CD4-positive, alpha-beta T cell (primary cell): ENCODE measurements around the gene NUP214. TPM values are rescaled to one million over a fixed set of nuclear protein-coding genes. Genes with fewer than 3 reads are reported as not detected.

Experiments
- ATAC-seq: fragments of 200-7000 bp; cut with Tn5 transposase; one replicate; pipeline ENCODE4 v1.10.0; 2022; ENCODE audit warnings: mild to moderate bottlenecking; ENCODE audit not compliant: poor library complexity
- CTCF ChIA-PET: fragments of 350-600 bp; sonication (Branson Sonifier 250); formaldehyde crosslinking; loops from one replicate; lab custom pipeline; 2021; ENCODE audit warnings: antibody characterized with exemption, inconsistent platforms; lab: Charles Lee
- POLR2A ChIA-PET: fragments of 350-600 bp; sonication (Branson Sonifier 250); formaldehyde crosslinking; loops from one replicate; lab custom pipeline; 2021; ENCODE audit warnings: antibody characterized with exemption, inconsistent platforms; lab: Charles Lee
- DNase-seq, 14 experiments: peaks; one replicate each; pipeline ENCODE4 v3.0.0-alpha.2; 2013 to 2020; ENCODE audit warnings: mixed read lengths in 2 of 14
- H3K27ac ChIP-seq, 2 donors: one replicate each; pipeline versions ENCODE4 v1.5.1 to v1.7.0; 2013; ENCODE audit warnings: low read length in 2 of 2, low read depth in 1 of 2, mild to moderate bottlenecking in 1 of 2
- H3K27me3 ChIP-seq, 2 experiments: 1 replicate in 1 of 2; 2 replicates in 1 of 2; pipeline versions ENCODE4 v1.6.1 to v1.7.0; 2013; ENCODE audit warnings: low read length in 2 of 2, control low read depth in 1 of 2, mild to moderate bottlenecking in 1 of 2, moderate library complexity in 1 of 2; ENCODE audit not compliant: insufficient read depth in 2 of 2, control insufficient read depth in 1 of 2
- H3K36me3 ChIP-seq: one replicate; pipeline ENCODE4 v1.6.1; 2013; ENCODE audit warnings: low read length, control low read depth; ENCODE audit not compliant: insufficient read depth
- H3K4me1 ChIP-seq: one replicate; pipeline ENCODE4 v1.6.1; 2013; ENCODE audit warnings: low read length, control low read depth; ENCODE audit not compliant: insufficient read depth
- H3K4me3 ChIP-seq: one replicate; pipeline ENCODE4 v1.5.1; 2013; ENCODE audit warnings: mild to moderate bottlenecking, low read length, moderate library complexity
- H3K9me3 ChIP-seq, 2 experiments: 1 replicate in 1 of 2; 2 replicates in 1 of 2; pipeline versions ENCODE4 v1.6.1 to v1.7.0; 2013; ENCODE audit warnings: low read length in 2 of 2, mild to moderate bottlenecking in 2 of 2, control low read depth in 1 of 2, moderate library complexity in 1 of 2; ENCODE audit not compliant: control insufficient read depth in 1 of 2, insufficient read depth in 1 of 2
- H3K27ac Mint-ChIP-seq: one replicate; pipeline ENCODE4 v1.8.0; 2020; ENCODE audit warnings: mixed read lengths
- H3K27me3 Mint-ChIP-seq: one replicate; pipeline ENCODE4 v1.8.0; 2021; ENCODE audit warnings: mixed read lengths
- H3K36me3 Mint-ChIP-seq: one replicate; pipeline ENCODE4 v1.8.0; 2021; ENCODE audit warnings: low read depth, mixed read lengths
- H3K4me1 Mint-ChIP-seq: one replicate; pipeline ENCODE4 v1.8.0; 2021; ENCODE audit warnings: low read depth, mixed read lengths
- H3K4me3 Mint-ChIP-seq: one replicate; pipeline ENCODE4 v1.8.0; 2020; ENCODE audit warnings: mild to moderate bottlenecking, mixed read lengths
- H3K9me3 Mint-ChIP-seq: one replicate; pipeline ENCODE4 v1.8.0; 2020; ENCODE audit warnings: mixed read lengths
- intact Hi-C, 2 experiments: fragments of 100-400 bp; cut with DNase I in 1 of 2; cut with micrococcal nuclease in 1 of 2; formaldehyde crosslinking; loops; one replicate each; pipeline versions ENCODE4 v1.15.1 to v1.9.0; 2023 to 2025; cut with DNase I, micrococcal nuclease
- total RNA-seq, 174 experiments: library from RNA in 2 of 174; stranded (reverse) in 2 of 174; gene quantifications; one replicate each; pipeline ENCODE4 v1.2.3 and lab custom pipeline; 2021 to 2026
- TF ChIP-seq, protein P1 (sequence below): fragments of 200-600 bp; IDR thresholded peaks from one replicate; pipeline ENCODE4 v1.8.0; 2022; ENCODE audit warnings: antibody characterized with exemption, mild to moderate bottlenecking

The NUP214 gene
- total RNA-seq, 2 experiments from 2014 or later, result 105 to 107 TPM

DNA sequence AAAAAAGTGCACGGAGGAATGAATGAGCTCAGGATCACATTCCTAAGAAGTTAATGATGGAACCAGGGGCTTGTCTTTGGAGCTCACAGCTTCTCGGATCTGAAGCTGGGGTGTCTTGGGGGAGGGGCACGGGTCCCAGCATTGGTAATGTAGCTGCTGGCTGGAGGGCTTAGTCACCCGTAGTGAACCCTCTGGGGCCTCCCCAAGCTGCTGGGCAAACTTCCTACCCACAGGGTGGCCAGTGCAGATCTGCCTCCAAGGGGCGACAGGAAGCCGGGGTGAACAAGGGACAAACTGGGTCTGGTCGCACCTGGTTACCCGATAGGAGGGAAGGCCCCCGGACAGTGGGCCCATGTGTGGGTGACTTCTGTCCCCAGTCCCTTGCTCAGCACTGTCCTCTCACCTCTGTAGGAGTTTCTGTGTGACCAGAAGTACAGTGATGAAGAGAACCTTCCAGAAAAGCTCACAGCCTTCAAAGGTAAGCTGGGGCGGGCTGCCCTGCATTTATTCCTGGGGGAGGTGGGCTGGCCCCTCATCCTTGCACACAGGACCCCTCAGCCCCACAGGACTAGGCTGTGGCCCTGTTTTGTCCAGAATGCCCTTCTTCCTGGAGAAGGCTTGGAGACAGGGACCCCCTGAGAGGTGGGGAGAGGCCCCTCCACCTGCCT lies 14.1 kb upstream of the NUP214 start:
- ATAC-seq, result no peak
- TF ChIP-seq, protein P1, sequence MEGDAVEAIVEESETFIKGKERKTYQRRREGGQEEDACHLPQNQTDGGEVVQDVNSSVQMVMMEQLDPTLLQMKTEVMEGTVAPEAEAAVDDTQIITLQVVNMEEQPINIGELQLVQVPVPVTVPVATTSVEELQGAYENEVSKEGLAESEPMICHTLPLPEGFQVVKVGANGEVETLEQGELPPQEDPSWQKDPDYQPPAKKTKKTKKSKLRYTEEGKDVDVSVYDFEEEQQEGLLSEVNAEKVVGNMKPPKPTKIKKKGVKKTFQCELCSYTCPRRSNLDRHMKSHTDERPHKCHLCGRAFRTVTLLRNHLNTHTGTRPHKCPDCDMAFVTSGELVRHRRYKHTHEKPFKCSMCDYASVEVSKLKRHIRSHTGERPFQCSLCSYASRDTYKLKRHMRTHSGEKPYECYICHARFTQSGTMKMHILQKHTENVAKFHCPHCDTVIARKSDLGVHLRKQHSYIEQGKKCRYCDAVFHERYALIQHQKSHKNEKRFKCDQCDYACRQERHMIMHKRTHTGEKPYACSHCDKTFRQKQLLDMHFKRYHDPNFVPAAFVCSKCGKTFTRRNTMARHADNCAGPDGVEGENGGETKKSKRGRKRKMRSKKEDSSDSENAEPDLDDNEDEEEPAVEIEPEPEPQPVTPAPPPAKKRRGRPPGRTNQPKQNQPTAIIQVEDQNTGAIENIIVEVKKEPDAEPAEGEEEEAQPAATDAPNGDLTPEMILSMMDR, result no peak
- Mint-ChIP-seq H3K4me1 (no peaks in the 10 kb centered on the region), H3K4me3 (no peak overlapping the region), H3K36me3 (no peaks in the 10 kb centered on the region), H3K27ac (no peak overlapping the region), H3K9me3 (no peaks in the 10 kb centered on the region), H3K27me3 (no peaks in the 10 kb centered on the region)
- Histone ChIP-seq H3K36me3 (no peaks in the 10 kb centered on the region), H3K4me3 (no peak overlapping the region), H3K4me1 (no peaks in the 10 kb centered on the region), H3K27ac (no peak overlapping the region), H3K27me3 (no peaks in the 10 kb centered on the region), H3K9me3 (no peaks in the 10 kb centered on the region)
- ChIA-PET POLR2A (no interaction called here), CTCF (no interaction called here)
- no peak for DNase-seq
- intact Hi-C loops, result no loop called here

DNA sequence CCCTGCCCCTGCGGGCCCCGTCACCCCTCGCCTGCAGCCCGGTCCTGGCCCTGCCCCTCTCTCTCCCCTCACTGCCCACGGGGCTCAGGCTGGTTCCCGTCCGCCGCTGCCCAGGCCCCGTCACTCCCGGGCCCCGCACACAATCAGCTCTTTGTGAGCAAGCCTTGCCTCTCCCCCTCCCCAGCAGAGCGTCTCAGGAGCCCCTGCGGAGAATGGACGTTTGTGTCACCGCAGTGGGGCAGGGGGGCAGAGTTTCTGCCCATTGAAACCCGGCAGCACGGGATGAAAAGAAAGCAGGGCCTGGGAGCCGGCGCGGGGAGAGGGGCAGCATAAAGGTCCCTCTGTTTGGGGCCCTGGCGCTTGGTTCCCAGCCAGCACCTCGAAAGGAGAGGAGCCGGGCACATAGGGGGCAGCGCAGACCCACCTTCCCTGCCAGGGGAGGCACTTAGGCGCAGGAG lies 13.5 kb upstream of the NUP214 start:
- TF ChIP-seq, protein P1, result no peak
- H3K9me3 Mint-ChIP-seq, result no peaks in the 10 kb centered on the region
- Histone ChIP-seq H3K9me3 (no peaks in the 10 kb centered on the region), H3K27me3 (no peaks in the 10 kb centered on the region), H3K27ac (no peak overlapping the region), H3K4me1 (no peaks in the 10 kb centered on the region), H3K36me3 (no peaks in the 10 kb centered on the region), H3K4me3 (no peak overlapping the region)
- no peaks in the 10 kb centered on the region for H3K4me1 Mint-ChIP-seq
- no peak overlapping the region for H3K27ac Mint-ChIP-seq
- H3K27me3 Mint-ChIP-seq, result peaks cover under 1% of the 10 kb centered on the region
- CTCF ChIA-PET, result no interaction called here
- intact Hi-C loops, result no loop called here
- H3K4me3 Mint-ChIP-seq, result no peak overlapping the region
- POLR2A ChIA-PET, result no interaction called here
- no peaks in the 10 kb centered on the region for H3K36me3 Mint-ChIP-seq
- DNase-seq, result no peak
- no peak for ATAC-seq

DNA sequence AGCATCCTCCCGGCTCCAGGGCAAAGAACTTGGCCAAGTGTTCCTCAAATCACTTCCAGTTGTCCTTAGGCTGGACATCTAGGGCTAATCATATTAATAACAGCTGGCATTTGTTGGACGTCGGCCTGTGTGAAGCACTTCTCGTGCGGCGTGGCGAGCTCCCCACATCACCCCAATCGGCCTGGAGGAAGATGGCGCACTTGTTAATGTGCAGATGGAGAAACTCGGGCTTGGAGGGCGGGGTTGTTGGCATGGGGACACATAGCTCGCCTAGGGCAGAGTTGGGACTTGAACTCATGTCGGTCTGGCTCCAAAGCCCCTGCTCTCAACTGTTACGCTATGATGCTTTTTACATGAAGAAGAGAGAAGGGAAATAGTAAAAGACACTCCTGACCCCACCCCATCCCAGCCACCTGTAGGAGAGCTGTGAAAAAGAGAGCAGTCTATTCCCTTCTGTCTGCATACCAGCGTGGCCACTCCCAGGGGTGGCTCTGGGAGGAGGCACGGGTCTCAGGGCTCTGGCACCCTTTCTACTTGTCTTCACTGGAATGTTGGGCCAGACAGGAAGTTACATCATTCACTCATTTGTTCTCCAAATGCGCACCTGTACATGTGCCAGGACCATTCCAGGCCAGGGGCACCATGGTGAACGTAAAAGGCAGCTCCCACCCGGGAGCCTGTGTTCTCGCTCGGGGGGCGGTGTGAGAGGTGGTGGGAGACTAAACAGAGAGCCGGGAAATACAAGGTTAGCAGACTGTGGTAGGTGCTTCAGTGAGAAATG lies 12.8 kb upstream of the NUP214 start:
- peaks cover 2 to 5% of the 10 kb centered on the region in 2 experiments for H3K27me3 ChIP-seq
- TF ChIP-seq, protein P1, result no peak
- POLR2A ChIA-PET, result no interaction called here
- no peaks in the 10 kb centered on the region for H3K36me3 ChIP-seq
- ATAC-seq (no peak), DNase-seq (no peak)
- no peaks in the 10 kb centered on the region for H3K9me3 ChIP-seq
- Mint-ChIP-seq H3K9me3 (no peaks in the 10 kb centered on the region), H3K27me3 (peaks cover 7% of the 10 kb centered on the region), H3K36me3 (no peaks in the 10 kb centered on the region), H3K4me3 (no peak overlapping the region), H3K27ac (no peak overlapping the region), H3K4me1 (no peaks in the 10 kb centered on the region)
- CTCF ChIA-PET, result no interaction called here
- intact Hi-C loops, result no loop called here
- H3K4me1 ChIP-seq, result no peaks in the 10 kb centered on the region
- H3K27ac ChIP-seq, result no peak overlapping the region
- H3K4me3 ChIP-seq, result no peak overlapping the region
